GM23338 (cell line): ENCODE data around the gene EXOSC5. TPM values are rescaled to one million over a fixed set of nuclear protein-coding genes. Genes with fewer than 3 reads are reported as not detected.

ENCODE experiments used
- ATAC-seq: fragments of 200-7000 bp; cut with Tn5 transposase; 3 replicates; pipeline ENCODE4 v1.9.1; 2020
- DNase-seq: peaks from one replicate; pipeline ENCODE4 v3.0.0-alpha.2; 2015; ENCODE audit warnings: low spot score
- H2AFZ ChIP-seq: fragments of 200-600 bp; sonication (generic); 2 replicates; pipeline ENCODE4 v1.8.0; 2016; ENCODE audit warnings: antibody characterized with exemption, mild to moderate bottlenecking, moderate library complexity
- H3F3A ChIP-seq: fragments of 200-600 bp; sonication (generic); replicated peaks from 2 replicates; pipeline ENCODE4 v1.8.0; 2017; ENCODE audit warnings: antibody characterized with exemption, mixed run types, low read depth
- H3K27ac ChIP-seq: fragments of 200-600 bp; sonication (generic); 2 replicates; pipeline ENCODE4 v1.6.1; 2016; ENCODE audit warnings: low read depth
- H3K27me3 ChIP-seq: fragments of 200-600 bp; sonication (generic); 2 replicates; pipeline ENCODE4 v1.8.0; 2016; ENCODE audit warnings: mild to moderate bottlenecking, mixed run types, moderate library complexity; ENCODE audit not compliant: insufficient read depth
- H3K36me3 ChIP-seq: fragments of 200-600 bp; sonication (generic); 2 replicates; pipeline ENCODE4 v1.8.0; 2016; ENCODE audit warnings: mild to moderate bottlenecking; ENCODE audit not compliant: insufficient read depth
- H3K4me1 ChIP-seq: fragments of 200-600 bp; sonication (generic); 2 replicates; pipeline ENCODE4 v1.8.0; 2016; ENCODE audit warnings: mild to moderate bottlenecking, moderate library complexity; ENCODE audit not compliant: insufficient read depth
- H3K4me2 ChIP-seq: fragments of 200-600 bp; sonication (generic); 2 replicates; pipeline ENCODE4 v1.7.1; 2017; ENCODE audit warnings: mixed run types
- H3K4me3 ChIP-seq: fragments of 200-600 bp; sonication (generic); 2 replicates; pipeline ENCODE4 v1.6.1; 2016; ENCODE audit warnings: mixed run types
- H3K79me2 ChIP-seq: fragments of 200-600 bp; sonication (generic); replicated peaks from 2 replicates; pipeline ENCODE4 v1.8.0; 2017; ENCODE audit warnings: mild to moderate bottlenecking; ENCODE audit not compliant: insufficient read depth
- H3K9me2 ChIP-seq: fragments of 200-600 bp; sonication (generic); 2 replicates; pipeline ENCODE4 v1.8.0; 2017; ENCODE audit not compliant: insufficient read depth
- H4K20me1 ChIP-seq: fragments of 200-600 bp; sonication (generic); replicated peaks from 2 replicates; pipeline ENCODE4 v1.8.0; 2017; ENCODE audit warnings: mild to moderate bottlenecking; ENCODE audit not compliant: insufficient read depth
- H3K27ac Mint-ChIP-seq: 2 replicates; pipeline ENCODE4 v1.8.0; 2020; ENCODE audit warnings: inconsistent platforms, mild to moderate bottlenecking, moderate library complexity, mixed read lengths
- H3K27me3 Mint-ChIP-seq: 3 replicates; pipeline ENCODE4 v1.8.0; 2022; ENCODE audit warnings: low read depth, mild to moderate bottlenecking, moderate library complexity, mixed read lengths, inconsistent platforms; ENCODE audit not compliant: insufficient read depth, poor library complexity
- H3K36me3 Mint-ChIP-seq: 3 replicates; pipeline ENCODE4 v1.8.0; 2021; ENCODE audit warnings: low read depth, mild to moderate bottlenecking, inconsistent platforms, moderate library complexity, mixed read lengths
- H3K4me1 Mint-ChIP-seq: 3 replicates; pipeline ENCODE4 v1.8.0; 2020; ENCODE audit warnings: mild to moderate bottlenecking, inconsistent platforms, mixed read lengths
- H3K4me3 Mint-ChIP-seq: 3 replicates; pipeline ENCODE4 v1.8.0; 2021; ENCODE audit warnings: moderate library complexity, mild to moderate bottlenecking, inconsistent platforms, mixed read lengths
- H3K9me3 Mint-ChIP-seq: 3 replicates; pipeline ENCODE4 v1.8.0; 2020; ENCODE audit warnings: moderate library complexity, mild to moderate bottlenecking, inconsistent platforms, mixed read lengths
- CREB1 ChIP-seq: fragments of 250-450 bp; sonication (Bioruptor Pico); IDR thresholded peaks from 2 replicates; pipeline ENCODE4 v1.5.0; 2020; ENCODE audit warnings: low read depth, mild to moderate bottlenecking, moderate library complexity
- EZH2 ChIP-seq: fragments of 200-600 bp; sonication (generic); IDR thresholded peaks from one replicate; pipeline ENCODE4 v1.8.0; 2017; ENCODE audit warnings: antibody characterized with exemption, mild to moderate bottlenecking, low read depth; ENCODE audit not compliant: unreplicated experiment
- EZH2phosphoT487 ChIP-seq: fragments of 200-600 bp; sonication (generic); IDR thresholded peaks from one replicate; pipeline ENCODE4 v1.8.1; 2018; ENCODE audit warnings: antibody characterized with exemption; ENCODE audit not compliant: unreplicated experiment
- JUNB ChIP-seq: IDR thresholded peaks from one replicate; pipeline ENCODE4 v1.6.1; 2016; ENCODE audit warnings: antibody characterized with exemption; ENCODE audit not compliant: unreplicated experiment
- NANOG ChIP-seq: IDR thresholded peaks from 2 replicates; pipeline ENCODE4 v1.6.1; 2016; ENCODE audit warnings: antibody characterized with exemption, borderline replicate concordance
- POLR2AphosphoS5 ChIP-seq: IDR thresholded peaks from 2 replicates; pipeline ENCODE4 v1.6.1; 2016; ENCODE audit warnings: antibody characterized with exemption, low read depth
- STAT1 ChIP-seq: IDR thresholded peaks from one replicate; pipeline ENCODE4 v1.6.1; 2016; ENCODE audit warnings: antibody characterized with exemption; ENCODE audit not compliant: unreplicated experiment
- ZNF114 ChIP-seq: fragments of 250-450 bp; sonication (Bioruptor Pico); IDR thresholded peaks from 2 replicates; pipeline ENCODE4 v1.5.0; 2020; ENCODE audit warnings: mild to moderate bottlenecking, moderate library complexity
- ZNF331 ChIP-seq: fragments of 250-450 bp; sonication (Bioruptor Pico); IDR thresholded peaks from 2 replicates; pipeline ENCODE4 v1.5.0; 2020; ENCODE audit warnings: low read depth, mild to moderate bottlenecking, moderate library complexity
- polyA plus RNA-seq: library from polyadenylated mRNA; unstranded; fragments of >200 nt; fragmentation: Nextera tagmentation; extraction: Ambion mirVana; gene quantifications from 2 replicates; pipeline ENCODE4 v1.2.1, GENCODE V29; 2016
- total RNA-seq: library from RNA; depleted of rRNA; stranded (reverse); fragments of >200 nt; shearing (Covaris generic); gene quantifications from 2 replicates; pipeline ENCODE4 v1.2.3, GENCODE V29; 2014
- TF ChIP-seq, protein P1 (sequence below): fragments of 250-450 bp; sonication (Bioruptor Pico); IDR thresholded peaks from 2 replicates; pipeline ENCODE4 v1.5.0; 2020; ENCODE audit warnings: mild to moderate bottlenecking, moderate library complexity
- TF ChIP-seq, protein P2 (sequence below): IDR thresholded peaks from one replicate; pipeline ENCODE4 v1.6.1; 2018; ENCODE audit warnings: antibody characterized with exemption; ENCODE audit not compliant: unreplicated experiment
- TF ChIP-seq, protein P3 (sequence below), 2 experiments: fragments of 200-600 bp in 1 of 2; sonication (generic) in 1 of 2; conservative IDR thresholded peaks; 2 replicates each; pipeline versions ENCODE4 v1.5.1 to v1.6.1; 2016 to 2017; ENCODE audit warnings: antibody characterized with exemption in 2 of 2, low read depth in 2 of 2, mild to moderate bottlenecking in 2 of 2, moderate library complexity in 1 of 2

EXOSC5 gene
- total and polyA plus RNA-seq, 2 experiments from 2014 or later: 65.1 to 125 TPM

DNA sequence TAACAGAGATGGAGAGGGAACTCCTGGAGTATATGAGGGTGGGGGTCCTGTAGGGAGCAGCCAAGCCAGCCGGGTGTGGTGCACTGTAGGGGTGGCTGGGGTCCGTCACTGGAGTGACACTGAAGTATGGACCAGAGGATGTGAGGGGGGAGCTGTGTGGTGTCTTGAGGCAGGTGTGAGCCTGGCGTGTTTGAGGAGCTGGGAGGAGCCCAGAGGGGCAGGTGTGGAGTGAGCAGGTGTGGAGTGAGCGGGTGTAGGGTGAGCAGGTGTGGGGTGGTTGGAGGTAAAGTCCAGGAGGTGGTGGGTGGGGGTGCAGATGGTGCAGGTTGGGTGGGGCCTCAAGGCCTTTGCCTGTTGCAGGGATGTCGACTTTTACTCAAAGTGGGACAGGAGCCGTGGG, 24.2 kb upstream of the EXOSC5 start:
- TF ChIP-seq STAT1: no peak
- TF ChIP-seq, protein P1, sequence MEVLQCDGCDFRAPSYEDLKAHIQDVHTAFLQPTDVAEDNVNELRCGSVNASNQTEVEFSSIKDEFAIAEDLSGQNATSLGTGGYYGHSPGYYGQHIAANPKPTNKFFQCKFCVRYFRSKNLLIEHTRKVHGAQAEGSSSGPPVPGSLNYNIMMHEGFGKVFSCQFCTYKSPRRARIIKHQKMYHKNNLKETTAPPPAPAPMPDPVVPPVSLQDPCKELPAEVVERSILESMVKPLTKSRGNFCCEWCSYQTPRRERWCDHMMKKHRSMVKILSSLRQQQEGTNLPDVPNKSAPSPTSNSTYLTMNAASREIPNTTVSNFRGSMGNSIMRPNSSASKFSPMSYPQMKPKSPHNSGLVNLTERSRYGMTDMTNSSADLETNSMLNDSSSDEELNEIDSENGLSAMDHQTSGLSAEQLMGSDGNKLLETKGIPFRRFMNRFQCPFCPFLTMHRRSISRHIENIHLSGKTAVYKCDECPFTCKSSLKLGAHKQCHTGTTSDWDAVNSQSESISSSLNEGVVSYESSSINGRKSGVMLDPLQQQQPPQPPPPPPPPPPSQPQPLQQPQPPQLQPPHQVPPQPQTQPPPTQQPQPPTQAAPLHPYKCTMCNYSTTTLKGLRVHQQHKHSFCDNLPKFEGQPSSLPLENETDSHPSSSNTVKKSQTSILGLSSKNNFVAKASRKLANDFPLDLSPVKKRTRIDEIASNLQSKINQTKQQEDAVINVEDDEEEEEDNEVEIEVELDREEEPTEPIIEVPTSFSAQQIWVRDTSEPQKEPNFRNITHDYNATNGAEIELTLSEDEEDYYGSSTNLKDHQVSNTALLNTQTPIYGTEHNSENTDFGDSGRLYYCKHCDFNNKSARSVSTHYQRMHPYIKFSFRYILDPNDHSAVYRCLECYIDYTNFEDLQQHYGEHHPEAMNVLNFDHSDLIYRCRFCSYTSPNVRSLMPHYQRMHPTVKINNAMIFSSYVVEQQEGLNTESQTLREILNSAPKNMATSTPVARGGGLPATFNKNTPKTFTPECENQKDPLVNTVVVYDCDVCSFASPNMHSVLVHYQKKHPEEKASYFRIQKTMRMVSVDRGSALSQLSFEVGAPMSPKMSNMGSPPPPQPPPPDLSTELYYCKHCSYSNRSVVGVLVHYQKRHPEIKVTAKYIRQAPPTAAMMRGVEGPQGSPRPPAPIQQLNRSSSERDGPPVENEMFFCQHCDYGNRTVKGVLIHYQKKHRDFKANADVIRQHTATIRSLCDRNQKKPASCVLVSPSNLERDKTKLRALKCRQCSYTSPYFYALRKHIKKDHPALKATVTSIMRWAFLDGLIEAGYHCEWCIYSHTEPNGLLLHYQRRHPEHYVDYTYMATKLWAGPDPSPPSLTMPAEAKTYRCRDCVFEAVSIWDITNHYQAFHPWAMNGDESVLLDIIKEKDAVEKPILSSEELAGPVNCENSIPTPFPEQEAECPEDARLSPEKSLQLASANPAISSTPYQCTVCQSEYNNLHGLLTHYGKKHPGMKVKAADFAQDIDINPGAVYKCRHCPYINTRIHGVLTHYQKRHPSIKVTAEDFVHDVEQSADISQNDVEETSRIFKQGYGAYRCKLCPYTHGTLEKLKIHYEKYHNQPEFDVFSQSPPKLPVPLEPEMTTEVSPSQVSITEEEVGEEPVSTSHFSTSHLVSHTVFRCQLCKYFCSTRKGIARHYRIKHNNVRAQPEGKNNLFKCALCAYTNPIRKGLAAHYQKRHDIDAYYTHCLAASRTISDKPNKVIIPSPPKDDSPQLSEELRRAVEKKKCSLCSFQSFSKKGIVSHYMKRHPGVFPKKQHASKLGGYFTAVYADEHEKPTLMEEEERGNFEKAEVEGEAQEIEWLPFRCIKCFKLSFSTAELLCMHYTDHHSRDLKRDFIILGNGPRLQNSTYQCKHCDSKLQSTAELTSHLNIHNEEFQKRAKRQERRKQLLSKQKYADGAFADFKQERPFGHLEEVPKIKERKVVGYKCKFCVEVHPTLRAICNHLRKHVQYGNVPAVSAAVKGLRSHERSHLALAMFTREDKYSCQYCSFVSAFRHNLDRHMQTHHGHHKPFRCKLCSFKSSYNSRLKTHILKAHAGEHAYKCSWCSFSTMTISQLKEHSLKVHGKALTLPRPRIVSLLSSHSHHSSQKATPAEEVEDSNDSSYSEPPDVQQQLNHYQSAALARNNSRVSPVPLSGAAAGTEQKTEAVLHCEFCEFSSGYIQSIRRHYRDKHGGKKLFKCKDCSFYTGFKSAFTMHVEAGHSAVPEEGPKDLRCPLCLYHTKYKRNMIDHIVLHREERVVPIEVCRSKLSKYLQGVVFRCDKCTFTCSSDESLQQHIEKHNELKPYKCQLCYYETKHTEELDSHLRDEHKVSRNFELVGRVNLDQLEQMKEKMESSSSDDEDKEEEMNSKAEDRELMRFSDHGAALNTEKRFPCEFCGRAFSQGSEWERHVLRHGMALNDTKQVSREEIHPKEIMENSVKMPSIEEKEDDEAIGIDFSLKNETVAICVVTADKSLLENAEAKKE (CRISPR knock-in tag): no peak
- TF ChIP-seq ZNF331: no peak
- no peak for TF ChIP-seq JUNB
- no peak for TF ChIP-seq ZNF114
- TF ChIP-seq, protein P2, sequence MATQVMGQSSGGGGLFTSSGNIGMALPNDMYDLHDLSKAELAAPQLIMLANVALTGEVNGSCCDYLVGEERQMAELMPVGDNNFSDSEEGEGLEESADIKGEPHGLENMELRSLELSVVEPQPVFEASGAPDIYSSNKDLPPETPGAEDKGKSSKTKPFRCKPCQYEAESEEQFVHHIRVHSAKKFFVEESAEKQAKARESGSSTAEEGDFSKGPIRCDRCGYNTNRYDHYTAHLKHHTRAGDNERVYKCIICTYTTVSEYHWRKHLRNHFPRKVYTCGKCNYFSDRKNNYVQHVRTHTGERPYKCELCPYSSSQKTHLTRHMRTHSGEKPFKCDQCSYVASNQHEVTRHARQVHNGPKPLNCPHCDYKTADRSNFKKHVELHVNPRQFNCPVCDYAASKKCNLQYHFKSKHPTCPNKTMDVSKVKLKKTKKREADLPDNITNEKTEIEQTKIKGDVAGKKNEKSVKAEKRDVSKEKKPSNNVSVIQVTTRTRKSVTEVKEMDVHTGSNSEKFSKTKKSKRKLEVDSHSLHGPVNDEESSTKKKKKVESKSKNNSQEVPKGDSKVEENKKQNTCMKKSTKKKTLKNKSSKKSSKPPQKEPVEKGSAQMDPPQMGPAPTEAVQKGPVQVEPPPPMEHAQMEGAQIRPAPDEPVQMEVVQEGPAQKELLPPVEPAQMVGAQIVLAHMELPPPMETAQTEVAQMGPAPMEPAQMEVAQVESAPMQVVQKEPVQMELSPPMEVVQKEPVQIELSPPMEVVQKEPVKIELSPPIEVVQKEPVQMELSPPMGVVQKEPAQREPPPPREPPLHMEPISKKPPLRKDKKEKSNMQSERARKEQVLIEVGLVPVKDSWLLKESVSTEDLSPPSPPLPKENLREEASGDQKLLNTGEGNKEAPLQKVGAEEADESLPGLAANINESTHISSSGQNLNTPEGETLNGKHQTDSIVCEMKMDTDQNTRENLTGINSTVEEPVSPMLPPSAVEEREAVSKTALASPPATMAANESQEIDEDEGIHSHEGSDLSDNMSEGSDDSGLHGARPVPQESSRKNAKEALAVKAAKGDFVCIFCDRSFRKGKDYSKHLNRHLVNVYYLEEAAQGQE: no peak
- no peak for TF ChIP-seq EZH2phosphoT487
- no peak for TF ChIP-seq NANOG
- TF ChIP-seq EZH2: no peak
- no peak for TF ChIP-seq CREB1
- no peak for TF ChIP-seq POLR2AphosphoS5
- TF ChIP-seq, protein P3, sequence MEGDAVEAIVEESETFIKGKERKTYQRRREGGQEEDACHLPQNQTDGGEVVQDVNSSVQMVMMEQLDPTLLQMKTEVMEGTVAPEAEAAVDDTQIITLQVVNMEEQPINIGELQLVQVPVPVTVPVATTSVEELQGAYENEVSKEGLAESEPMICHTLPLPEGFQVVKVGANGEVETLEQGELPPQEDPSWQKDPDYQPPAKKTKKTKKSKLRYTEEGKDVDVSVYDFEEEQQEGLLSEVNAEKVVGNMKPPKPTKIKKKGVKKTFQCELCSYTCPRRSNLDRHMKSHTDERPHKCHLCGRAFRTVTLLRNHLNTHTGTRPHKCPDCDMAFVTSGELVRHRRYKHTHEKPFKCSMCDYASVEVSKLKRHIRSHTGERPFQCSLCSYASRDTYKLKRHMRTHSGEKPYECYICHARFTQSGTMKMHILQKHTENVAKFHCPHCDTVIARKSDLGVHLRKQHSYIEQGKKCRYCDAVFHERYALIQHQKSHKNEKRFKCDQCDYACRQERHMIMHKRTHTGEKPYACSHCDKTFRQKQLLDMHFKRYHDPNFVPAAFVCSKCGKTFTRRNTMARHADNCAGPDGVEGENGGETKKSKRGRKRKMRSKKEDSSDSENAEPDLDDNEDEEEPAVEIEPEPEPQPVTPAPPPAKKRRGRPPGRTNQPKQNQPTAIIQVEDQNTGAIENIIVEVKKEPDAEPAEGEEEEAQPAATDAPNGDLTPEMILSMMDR (conservative IDR thresholded peaks at IDR 0.05; ENCODE audit: low read depth in 2 of 2): no peak
- Histone ChIP-seq H3K36me3 (no peaks in the 10 kb centered on the region), H3K4me3 (no peak overlapping the region), H3F3A (peaks cover 2% of the 10 kb centered on the region; the same call in 1 of the 2 replicates), H2AFZ (no peak overlapping the region), H3K27me3 (no peaks in the 10 kb centered on the region), H3K27ac (no peak overlapping the region), H3K4me1 (no peaks in the 10 kb centered on the region), H3K79me2 (no peaks in the 10 kb centered on the region), H3K9me2 (no peaks in the 10 kb centered on the region), H4K20me1 (no peaks in the 10 kb centered on the region), H3K4me2 (no peak overlapping the region)
- no peaks in the 10 kb centered on the region for H3K4me1 Mint-ChIP-seq
- DNase-seq (no peak), ATAC-seq (no peak)
- H3K27ac Mint-ChIP-seq: no peak overlapping the region
- no peak overlapping the region for H3K4me3 Mint-ChIP-seq
- peaks cover 2% of the 10 kb centered on the region for H3K27me3 Mint-ChIP-seq
- no peaks in the 10 kb centered on the region for H3K9me3 Mint-ChIP-seq
- peaks cover 30% of the 10 kb centered on the region for H3K36me3 Mint-ChIP-seq
